ENCODE data around the gene TBX1. TPM values are rescaled to one million over a fixed set of nuclear protein-coding genes. Genes with fewer than 3 reads are reported as not detected.

TBX1 gene
- total RNA-seq, 1 donor from 2014 or later: not detected

DNA sequence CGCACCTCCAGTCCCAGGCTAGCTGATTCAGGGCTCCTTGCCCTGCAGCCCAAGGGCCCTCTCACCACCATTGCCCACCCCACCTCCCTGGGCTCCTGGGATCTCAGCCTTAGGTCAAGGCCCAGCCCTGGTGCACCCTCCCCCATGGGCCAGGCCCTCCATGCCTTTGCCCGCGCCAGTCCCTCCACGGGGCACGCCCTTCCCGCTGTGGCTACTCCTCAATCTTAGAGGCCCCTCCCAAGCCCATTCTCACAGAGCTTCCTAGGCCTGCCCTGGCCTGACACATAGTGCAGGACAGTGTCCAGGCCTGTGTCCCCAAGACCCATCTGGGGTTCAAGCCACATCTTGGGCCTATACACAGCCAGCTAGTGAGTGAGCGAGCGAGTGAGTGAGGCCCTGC is 30.4 kb upstream of the TBX1 start:
- Mint-ChIP-seq H3K9me3 (no peaks in the 10 kb centered on the region), H3K27me3 (peaks cover 6% of the 10 kb centered on the region), H3K36me3 (ENCODE audit: low read depth) (no peaks in the 10 kb centered on the region), H3K27ac (no peak overlapping the region), H3K4me3 (no peak overlapping the region), H3K4me1 (peaks cover 3% of the 10 kb centered on the region)
- CTCF ChIA-PET: interaction anchor here (0.6 to 6.3 kb wide), 27 partner anchors 11 to 780 kb away, joined by 3 to 144 read pairs (median 3); partner anchors contain the start of genes COMT and TXNRD2
- no peak for DNase-seq
- TF ChIP-seq, protein P1, sequence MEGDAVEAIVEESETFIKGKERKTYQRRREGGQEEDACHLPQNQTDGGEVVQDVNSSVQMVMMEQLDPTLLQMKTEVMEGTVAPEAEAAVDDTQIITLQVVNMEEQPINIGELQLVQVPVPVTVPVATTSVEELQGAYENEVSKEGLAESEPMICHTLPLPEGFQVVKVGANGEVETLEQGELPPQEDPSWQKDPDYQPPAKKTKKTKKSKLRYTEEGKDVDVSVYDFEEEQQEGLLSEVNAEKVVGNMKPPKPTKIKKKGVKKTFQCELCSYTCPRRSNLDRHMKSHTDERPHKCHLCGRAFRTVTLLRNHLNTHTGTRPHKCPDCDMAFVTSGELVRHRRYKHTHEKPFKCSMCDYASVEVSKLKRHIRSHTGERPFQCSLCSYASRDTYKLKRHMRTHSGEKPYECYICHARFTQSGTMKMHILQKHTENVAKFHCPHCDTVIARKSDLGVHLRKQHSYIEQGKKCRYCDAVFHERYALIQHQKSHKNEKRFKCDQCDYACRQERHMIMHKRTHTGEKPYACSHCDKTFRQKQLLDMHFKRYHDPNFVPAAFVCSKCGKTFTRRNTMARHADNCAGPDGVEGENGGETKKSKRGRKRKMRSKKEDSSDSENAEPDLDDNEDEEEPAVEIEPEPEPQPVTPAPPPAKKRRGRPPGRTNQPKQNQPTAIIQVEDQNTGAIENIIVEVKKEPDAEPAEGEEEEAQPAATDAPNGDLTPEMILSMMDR (IDR thresholded peaks at IDR 0.05): no peak
- POLR2A ChIA-PET: interaction anchor here (0.8 to 1.3 kb wide), 2 partner anchors 26 to 180 kb away, joined by 3 to 8 read pairs; no protein-coding TSS in a partner anchor
- peak; percentile 6 for ATAC-seq (ENCODE audit: low read depth)
- intact Hi-C loops (cut with micrococcal nuclease): loop anchor here (1.0 to 2.0 kb wide), 3 partner anchors 180 to 283 kb away; no protein-coding TSS in a partner anchor

DNA sequence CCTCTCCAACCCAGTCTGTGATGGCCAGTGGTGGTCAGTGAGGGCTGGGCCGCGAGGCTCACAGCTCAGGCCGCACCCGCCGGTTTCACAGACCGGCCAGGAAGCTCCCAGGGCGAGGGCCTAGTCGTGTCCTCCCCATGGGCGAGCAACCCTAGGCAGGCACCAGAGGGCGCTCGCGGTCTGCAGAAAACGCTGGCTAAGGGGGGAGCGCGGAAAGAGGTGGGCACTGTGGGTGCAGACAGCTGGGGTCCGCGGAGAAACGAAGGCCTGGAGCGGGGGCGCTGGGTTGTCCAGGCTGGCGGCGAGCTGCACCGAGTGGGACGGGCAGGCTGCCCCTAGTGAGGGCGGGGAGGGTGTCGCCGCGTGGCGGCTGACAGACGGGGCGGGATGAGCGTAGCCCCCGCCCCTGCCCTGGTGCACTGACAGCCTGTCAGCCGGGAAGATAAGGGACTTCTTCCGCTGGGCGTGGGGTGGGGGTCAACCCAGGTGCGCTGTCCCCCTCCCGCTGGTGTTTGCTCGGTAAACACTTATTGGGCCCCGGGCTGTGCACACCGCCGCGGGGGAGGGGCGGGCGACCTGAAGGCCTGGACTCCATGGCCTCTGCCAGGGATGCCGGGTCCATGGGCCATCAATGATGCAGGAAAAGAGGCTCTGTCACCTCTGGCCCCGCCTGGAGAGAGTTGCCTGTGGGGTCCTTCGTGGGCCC is 29.8 kb upstream of the TBX1 start:
- ATAC-seq (ENCODE audit: low read depth): peak; percentile 94
- ChIA-PET POLR2A (interaction anchor here (0.8 to 1.3 kb wide), 2 partner anchors 26 to 179 kb away, joined by 3 to 8 read pairs; no protein-coding TSS in a partner anchor), CTCF (interaction anchor here (0.6 to 6.3 kb wide), 27 partner anchors 10 to 781 kb away, joined by 3 to 144 read pairs (median 4); partner anchors contain the start of genes COMT and TXNRD2)
- Mint-ChIP-seq H3K36me3 (ENCODE audit: low read depth) (no peaks in the 10 kb centered on the region), H3K27ac (no peak overlapping the region), H3K4me3 (peak overlapping the region; percentile 74), H3K4me1 (peaks cover 3% of the 10 kb centered on the region), H3K9me3 (no peaks in the 10 kb centered on the region), H3K27me3 (peaks cover 2% of the 10 kb centered on the region)
- intact Hi-C loops (cut with micrococcal nuclease): loop anchor here (1.0 to 2.0 kb wide), 3 partner anchors 179 to 282 kb away; no protein-coding TSS in a partner anchor
- TF ChIP-seq, protein P1 (IDR thresholded peaks at IDR 0.05): peak; percentile 71
- DNase-seq: peak; percentile 88

DNA sequence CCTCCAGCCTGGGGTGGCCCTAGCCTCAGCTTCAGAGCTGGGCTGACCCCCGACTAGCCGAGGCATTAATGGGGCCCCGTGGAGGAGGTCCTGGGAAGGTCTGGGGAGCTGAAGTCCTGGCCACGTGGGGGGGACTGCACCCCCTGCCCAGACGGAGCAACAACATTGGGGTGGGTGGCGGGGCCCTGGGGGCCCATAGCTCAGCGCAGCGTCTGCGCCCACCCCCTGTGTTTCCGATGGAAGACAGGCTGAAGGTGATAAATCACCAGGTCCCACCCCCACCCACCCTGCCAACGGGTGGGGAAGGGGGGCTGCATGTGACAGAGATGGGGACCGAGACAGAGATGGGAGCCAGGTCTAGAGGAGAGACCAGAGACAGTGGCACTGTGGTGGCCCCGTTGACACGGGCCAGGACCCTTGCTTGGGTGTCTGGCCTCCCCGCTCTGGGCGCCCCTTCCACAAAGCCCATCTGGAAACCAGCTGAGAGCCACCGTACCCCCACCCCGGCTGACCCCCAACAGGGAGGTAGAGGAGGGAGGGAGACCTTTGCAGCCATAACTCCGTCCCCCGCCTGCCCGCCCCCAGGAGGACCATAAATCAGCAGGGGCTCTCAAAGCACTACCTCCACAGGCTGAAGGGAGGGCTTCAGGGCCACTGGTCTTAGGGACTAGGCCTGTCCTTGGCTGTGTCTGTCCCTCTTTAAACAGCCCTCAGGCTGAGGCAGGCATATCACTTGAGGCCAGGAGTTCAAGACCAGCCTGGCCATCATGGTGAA is 29.0 kb upstream of the TBX1 start:
- TF ChIP-seq, protein P1 (IDR thresholded peaks at IDR 0.05): no peak
- CTCF ChIA-PET: interaction anchor here (1.1 to 6.3 kb wide), 12 partner anchors 9 to 284 kb away, joined by 3 to 144 read pairs (median 6); no protein-coding TSS in a partner anchor
- Mint-ChIP-seq H3K9me3 (no peaks in the 10 kb centered on the region), H3K4me1 (peaks cover 3% of the 10 kb centered on the region), H3K4me3 (no peak overlapping the region), H3K36me3 (ENCODE audit: low read depth) (no peaks in the 10 kb centered on the region), H3K27me3 (peaks cover 2% of the 10 kb centered on the region), H3K27ac (no peak overlapping the region)
- DNase-seq: no peak
- POLR2A ChIA-PET: interaction anchor here (0.8 to 1.3 kb wide), 2 partner anchors 25 to 179 kb away, joined by 3 to 8 read pairs; no protein-coding TSS in a partner anchor
- ATAC-seq (ENCODE audit: low read depth): no peak
- intact Hi-C loops (cut with micrococcal nuclease): loop anchor here (2.0 kb wide), 1 partner anchor 281 kb away; no protein-coding TSS in a partner anchor

DNA sequence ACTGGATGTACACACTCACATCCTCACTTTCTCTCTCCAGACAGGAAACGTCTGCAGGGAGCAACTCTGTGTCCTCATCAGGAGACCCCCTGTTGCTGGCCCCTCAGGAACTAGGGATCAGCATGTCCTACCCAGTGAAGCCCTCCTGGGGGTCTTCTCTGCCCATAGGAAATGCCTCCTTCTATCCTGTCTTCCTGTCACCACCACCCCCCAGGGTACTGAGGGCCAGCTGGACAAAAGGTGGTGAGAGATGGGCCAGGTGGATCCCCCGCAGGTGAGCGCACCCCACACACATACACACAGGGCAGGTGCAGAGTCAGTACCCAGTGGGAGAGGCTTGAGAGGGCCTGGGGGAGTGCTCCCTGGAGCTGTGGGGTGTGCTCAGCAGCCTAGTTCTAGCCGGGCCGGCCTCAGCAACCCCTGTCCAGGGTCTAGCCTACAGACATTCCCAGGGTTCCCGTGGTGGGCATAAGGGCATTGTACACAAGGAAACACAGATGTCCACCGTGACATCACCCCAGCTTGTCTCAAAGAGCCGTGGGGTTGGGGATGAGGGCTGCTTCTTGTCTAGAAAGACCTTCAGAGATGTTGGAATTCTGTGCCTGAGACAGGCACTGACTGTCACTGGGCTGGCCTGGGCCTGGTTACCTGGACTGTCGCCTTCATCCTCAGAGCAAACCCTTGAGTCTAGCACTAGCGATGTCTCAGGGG is 28.0 kb upstream of the TBX1 start:
- Mint-ChIP-seq H3K27me3 (peaks cover 2% of the 10 kb centered on the region), H3K4me3 (no peak overlapping the region), H3K9me3 (no peaks in the 10 kb centered on the region), H3K27ac (no peak overlapping the region), H3K36me3 (ENCODE audit: low read depth) (no peaks in the 10 kb centered on the region), H3K4me1 (peaks cover 3% of the 10 kb centered on the region)
- DNase-seq: no peak
- intact Hi-C loops (cut with micrococcal nuclease): no loop called here
- no peak for ATAC-seq (ENCODE audit: low read depth)
- TF ChIP-seq, protein P1 (IDR thresholded peaks at IDR 0.05): no peak
- CTCF ChIA-PET: interaction anchor here (6.3 kb wide), 1 partner anchor 179 kb away, joined by 144 read pairs; no protein-coding TSS in a partner anchor
- POLR2A ChIA-PET: interaction anchor here (0.5 to 0.6 kb wide), 2 partner anchors 10 to 315 kb away, joined by 4 to 8 read pairs; no protein-coding TSS in a partner anchor
